Measurements from ENCODE around the gene CRYGB.

DNA sequence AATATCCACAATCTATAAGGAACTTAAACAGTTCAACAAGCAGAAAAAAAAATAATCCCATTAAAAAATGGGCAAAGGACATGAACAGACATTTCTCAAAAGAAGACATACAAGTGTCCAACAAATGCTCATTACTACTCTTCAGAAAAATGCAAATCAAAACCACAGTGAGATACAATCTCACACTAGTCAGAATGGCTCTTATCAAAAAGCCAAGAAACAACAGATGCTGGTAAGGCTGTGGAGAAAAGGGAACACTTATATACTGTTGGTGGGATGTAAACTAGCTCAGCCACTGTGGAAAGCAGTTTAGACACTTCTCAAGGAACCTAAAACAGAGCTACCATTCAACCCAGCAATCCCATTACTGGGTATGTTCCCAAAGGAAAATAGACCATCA lies 7.2 kb upstream of the CRYGB start:
- TF ChIP-seq, protein P1, sequence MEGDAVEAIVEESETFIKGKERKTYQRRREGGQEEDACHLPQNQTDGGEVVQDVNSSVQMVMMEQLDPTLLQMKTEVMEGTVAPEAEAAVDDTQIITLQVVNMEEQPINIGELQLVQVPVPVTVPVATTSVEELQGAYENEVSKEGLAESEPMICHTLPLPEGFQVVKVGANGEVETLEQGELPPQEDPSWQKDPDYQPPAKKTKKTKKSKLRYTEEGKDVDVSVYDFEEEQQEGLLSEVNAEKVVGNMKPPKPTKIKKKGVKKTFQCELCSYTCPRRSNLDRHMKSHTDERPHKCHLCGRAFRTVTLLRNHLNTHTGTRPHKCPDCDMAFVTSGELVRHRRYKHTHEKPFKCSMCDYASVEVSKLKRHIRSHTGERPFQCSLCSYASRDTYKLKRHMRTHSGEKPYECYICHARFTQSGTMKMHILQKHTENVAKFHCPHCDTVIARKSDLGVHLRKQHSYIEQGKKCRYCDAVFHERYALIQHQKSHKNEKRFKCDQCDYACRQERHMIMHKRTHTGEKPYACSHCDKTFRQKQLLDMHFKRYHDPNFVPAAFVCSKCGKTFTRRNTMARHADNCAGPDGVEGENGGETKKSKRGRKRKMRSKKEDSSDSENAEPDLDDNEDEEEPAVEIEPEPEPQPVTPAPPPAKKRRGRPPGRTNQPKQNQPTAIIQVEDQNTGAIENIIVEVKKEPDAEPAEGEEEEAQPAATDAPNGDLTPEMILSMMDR (IDR thresholded peaks at IDR 0.05): no peak
- TF ChIP-seq POLR2A (IDR thresholded peaks at IDR 0.05): no peak

Data from gastroesophageal sphincter (tissue), 3 donors.